CD14-positive monocyte (primary cell): ENCODE results near the gene ATP6V0E1. TPM values are rescaled to one million over a fixed set of nuclear protein-coding genes. Genes with fewer than 3 reads are reported as not detected.

Experiments used
- DNase-seq, 3 donors: peaks; one replicate each; pipeline ENCODE4 v3.0.0-alpha.2; 2011 to 2022
- H2AFZ ChIP-seq: 2 replicates; pipeline ENCODE4 v1.6.0; 2012; ENCODE audit warnings: mild to moderate bottlenecking, low read depth, low read length, inconsistent platforms; ENCODE audit not compliant: insufficient read depth, poor library complexity, severe bottlenecking
- H3K27ac ChIP-seq, 2 donors: 1 replicate in 1 of 2; 2 replicates in 1 of 2; pipeline ENCODE4 v1.5.1; 2012 to 2013; ENCODE audit warnings: low read length in 2 of 2, control low read depth in 1 of 2, inconsistent platforms in 1 of 2, low read depth in 1 of 2, mild to moderate bottlenecking in 1 of 2
- H3K27me3 ChIP-seq, 2 donors: one replicate each; pipeline versions ENCODE4 v1.6.0 to v1.6.1; 2011 to 2013; ENCODE audit warnings: low read length in 2 of 2; ENCODE audit not compliant: control insufficient read depth in 2 of 2, insufficient read depth in 2 of 2
- H3K36me3 ChIP-seq, 2 donors: replicated peaks in 1 of 2; 1 replicate in 1 of 2; 2 replicates in 1 of 2; pipeline versions ENCODE4 v1.5.1 to v1.6.1; 2012 to 2013; ENCODE audit warnings: low read length in 2 of 2, control low read depth in 1 of 2, inconsistent platforms in 1 of 2, mild to moderate bottlenecking in 1 of 2; ENCODE audit not compliant: insufficient read depth in 2 of 2, control insufficient read depth in 1 of 2
- H3K4me1 ChIP-seq, 2 donors: 1 replicate in 1 of 2; 2 replicates in 1 of 2; pipeline versions ENCODE4 v1.5.1 to v1.6.1; 2012 to 2013; ENCODE audit warnings: low read length in 2 of 2, control low read depth in 1 of 2, inconsistent platforms in 1 of 2, mild to moderate bottlenecking in 1 of 2, moderate library complexity in 1 of 2; ENCODE audit not compliant: insufficient read depth in 2 of 2, control insufficient read depth in 1 of 2
- H3K4me2 ChIP-seq: replicated peaks from 2 replicates; pipeline ENCODE3; 2012; ENCODE audit warnings: low read length, moderate library complexity, mild to moderate bottlenecking; ENCODE audit not compliant: poor library complexity, severe bottlenecking; ENCODE audit errors: extremely low read depth
- H3K4me3 ChIP-seq, 3 experiments: fragments of 200-600 bp in 1 of 3; sonication (generic) in 1 of 3; replicated peaks in 1 of 3; 1 replicate in 2 of 3; 2 replicates in 1 of 3; pipeline ENCODE4 v1.5.1; 2011 to 2013; ENCODE audit warnings: low read length in 3 of 3, mild to moderate bottlenecking in 3 of 3, control low read depth in 2 of 3, low read depth in 2 of 3, inconsistent platforms in 1 of 3, moderate library complexity in 1 of 3
- H3K79me2 ChIP-seq: 2 replicates; pipeline ENCODE4 v1.6.0; 2012; ENCODE audit warnings: mild to moderate bottlenecking, control low read depth, inconsistent platforms, low read length, moderate library complexity; ENCODE audit not compliant: insufficient read depth
- H3K9ac ChIP-seq: 2 replicates; pipeline ENCODE4 v1.6.0; 2017; ENCODE audit warnings: low read length, mild to moderate bottlenecking; ENCODE audit not compliant: insufficient read depth, poor library complexity, severe bottlenecking
- H3K9me3 ChIP-seq, 2 donors: replicated peaks in 1 of 2; 1 replicate in 1 of 2; 2 replicates in 1 of 2; pipeline versions ENCODE4 v1.5.1 to v1.6.1; 2012 to 2013; ENCODE audit warnings: low read length in 2 of 2, control low read depth in 1 of 2; ENCODE audit not compliant: control insufficient read depth in 1 of 2, insufficient read depth in 1 of 2
- H4K20me1 ChIP-seq: 2 replicates; pipeline ENCODE4 v1.6.0; 2012; ENCODE audit warnings: mild to moderate bottlenecking, low read length, control low read depth, moderate library complexity; ENCODE audit not compliant: insufficient read depth
- H3K27ac Mint-ChIP-seq, 7 donors: one replicate each; pipeline ENCODE4 v1.8.0; 2020; ENCODE audit warnings: mild to moderate bottlenecking in 7 of 7, mixed read lengths in 7 of 7, moderate library complexity in 6 of 7, inconsistent platforms in 2 of 7
- H3K27me3 Mint-ChIP-seq, 3 donors: one replicate each; pipeline ENCODE4 v1.8.0; 2021 to 2022; ENCODE audit warnings: low read depth in 3 of 3, mild to moderate bottlenecking in 3 of 3, mixed read lengths in 3 of 3, moderate library complexity in 3 of 3, inconsistent platforms in 1 of 3
- H3K36me3 Mint-ChIP-seq, 2 donors: one replicate each; pipeline ENCODE4 v1.8.0; 2020; ENCODE audit warnings: mixed read lengths in 2 of 2, inconsistent platforms in 1 of 2, mild to moderate bottlenecking in 1 of 2
- H3K4me1 Mint-ChIP-seq: one replicate; pipeline ENCODE4 v1.8.0; 2020; ENCODE audit warnings: mild to moderate bottlenecking, mixed read lengths
- H3K4me3 Mint-ChIP-seq, 2 donors: one replicate each; pipeline ENCODE4 v1.8.0; 2020; ENCODE audit warnings: mild to moderate bottlenecking in 2 of 2, mixed read lengths in 2 of 2, moderate library complexity in 1 of 2
- H3K9me3 Mint-ChIP-seq, 7 donors: one replicate each; pipeline ENCODE4 v1.8.0; 2020 to 2022; ENCODE audit warnings: mixed read lengths in 7 of 7, mild to moderate bottlenecking in 6 of 7, moderate library complexity in 6 of 7, inconsistent platforms in 2 of 7
- CTCF ChIP-seq: fragments of 200-600 bp; IDR thresholded peaks from one replicate; pipeline ENCODE4 v1.8.0; 2022; ENCODE audit warnings: antibody characterized with exemption, mild to moderate bottlenecking
- WGBS: methylation state at CpG from one replicate; pipeline ENCODE4 v1.1.5; 2013; ENCODE audit warnings: missing lambda C conversion rate; ENCODE audit not compliant: insufficient coverage; 5-methylcytosine and 5-hydroxymethylcytosine counted together
- intact Hi-C, 2 donors: fragments of 100-400 bp; cut with micrococcal nuclease; formaldehyde crosslinking; loops; one replicate each; pipeline versions ENCODE4 v1.15.0 to v1.15.1; 2023
- polyA plus RNA-seq, 3 donors: library from polyadenylated mRNA; depleted of rRNA in 1 of 3; unstranded in 2 of 3; stranded (reverse) in 1 of 3; fragments of 300-500 nt in 2 of 3; fragments of >200 nt in 1 of 3; fragmentation: Illumina TruSeq in 2 of 3; gene quantifications; 1 replicate in 2 of 3; 2 replicates in 1 of 3; pipeline ENCODE4 v1.2.3, GENCODE V29; 2012 to 2021

ATP6V0E1 gene
- polyA plus RNA-seq, 3 donors: 216 to 760 (median 698) TPM

- Histone ChIP-seq H3K4me2 (no peak overlapping the region), H3K79me2 (no peaks in the 10 kb centered on the region), H3K9me3 (no peaks in the 10 kb centered on the region), H3K4me1 (peaks cover 2 to 5% of the 10 kb centered on the region in 2 donors), H2AFZ (no peak overlapping the region), H3K36me3 (no peaks in the 10 kb centered on the region), H3K27ac (no peak overlapping the region), H3K4me3 (no peak overlapping the region), H3K27me3 (peaks cover 0 to 6% of the 10 kb centered on the region in 2 donors), H3K9ac (no peak overlapping the region), H4K20me1 (no peaks in the 10 kb centered on the region)
- Mint-ChIP-seq H3K4me1 (peaks cover 1% of the 10 kb centered on the region), H3K9me3 (peaks cover 0 to 2% (median 0%) of the 10 kb centered on the region in 7 donors), H3K27ac (no peak overlapping the region), H3K27me3 (peaks cover 0 to 7% (median 0%) of the 10 kb centered on the region in 3 donors), H3K36me3 (no peaks in the 10 kb centered on the region), H3K4me3 (peak overlapping the region in 1 of 2 donors; percentile 21)
- TF ChIP-seq CTCF: no peak
- DNase-seq: no peak
- intact Hi-C loops: loop anchor here in 1 of 2 donors (10.0 kb wide), 1 partner anchor 230 kb away; no protein-coding TSS in a partner anchor
- WGBS: 100% methylated on average over 5 of the region's 11 CpGs
Observed at GRCh38 chr5:172975289-172975688, 8.3 kb upstream of the ATP6V0E1 start.

- H3K9me3 ChIP-seq: no peaks in the 10 kb centered on the region
- Mint-ChIP-seq H3K9me3 (peaks cover 0 to 2% (median 0%) of the 10 kb centered on the region in 7 donors), H3K4me3 (no peak overlapping the region), H3K27me3 (peaks cover 0 to 4% (median 0%) of the 10 kb centered on the region in 3 donors), H3K27ac (no peak overlapping the region), H3K4me1 (peaks cover 9% of the 10 kb centered on the region), H3K36me3 (no peaks in the 10 kb centered on the region)
- TF ChIP-seq CTCF: no peak
- peaks cover 10 to 11% of the 10 kb centered on the region in 2 donors for H3K4me1 ChIP-seq
- 90% methylated on average over 1 of the region's 4 CpGs for WGBS
- H3K36me3 ChIP-seq: no peaks in the 10 kb centered on the region
- no peak overlapping the region for H3K4me2 ChIP-seq
- no peak overlapping the region for H3K27ac ChIP-seq
- H3K79me2 ChIP-seq: peaks cover 16% of the 10 kb centered on the region
- DNase-seq: no peak
- H3K4me3 ChIP-seq: no peak overlapping the region
- intact Hi-C loops: loop anchor here (5.0 to 10.0 kb wide), 3 partner anchors 78 to 225 kb away; partner anchors contain the start of genes BNIP1 (in 2 of the 2) and CREBRF (in 1 of the 2)
- no peak overlapping the region for H3K9ac ChIP-seq
- no peak overlapping the region for H2AFZ ChIP-seq
- peaks cover 0 to 6% of the 10 kb centered on the region in 2 donors for H3K27me3 ChIP-seq
- H4K20me1 ChIP-seq: peaks cover 9% of the 10 kb centered on the region
Observed at GRCh38 chr5:172979778-172980177, 3.8 kb upstream of the ATP6V0E1 start.
